Kidney epithelial cell (primary cell): ENCODE measurements around the gene HNRNPM. TPM values are rescaled to one million over a fixed set of nuclear protein-coding genes. Genes with fewer than 3 reads are reported as not detected.

Experiments
- DNase-seq: peaks from one replicate; pipeline ENCODE4 v3.0.0-alpha.2; 2010; ENCODE audit warnings: low read depth
- H3K27me3 ChIP-seq: 2 replicates; pipeline ENCODE4 v1.6.0; 2011; ENCODE audit warnings: low read length; ENCODE audit not compliant: control insufficient read depth, insufficient read depth
- H3K36me3 ChIP-seq: 2 replicates; pipeline ENCODE4 v1.5.1; 2011; ENCODE audit warnings: low read length; ENCODE audit not compliant: control insufficient read depth, insufficient read depth
- H3K4me3 ChIP-seq: 2 replicates; pipeline ENCODE4 v1.5.1; 2011; ENCODE audit warnings: low read depth, mild to moderate bottlenecking, control low read depth, low read length
- total RNA-seq: library from RNA; depleted of rRNA; stranded (reverse); fragments of >200 nt; gene quantifications from 2 replicates; pipeline ENCODE4 v1.2.3, GENCODE V29; 2015
- TF ChIP-seq, protein P1 (sequence below): IDR thresholded peaks from 2 replicates; pipeline ENCODE4 v1.5.1; 2011; ENCODE audit warnings: mild to moderate bottlenecking, moderate library complexity, low read length, control low read depth, inconsistent platforms; ENCODE audit not compliant: insufficient read depth, poor library complexity, severe bottlenecking

The HNRNPM gene
- total RNA-seq, 1 donor from 2014 or later, result 115 TPM

- no peak for DNase-seq
- Histone ChIP-seq H3K27me3 (no peaks in the 10 kb centered on the region), H3K4me3 (no peak overlapping the region), H3K36me3 (peaks cover 2% of the 10 kb centered on the region)
- TF ChIP-seq, protein P1, sequence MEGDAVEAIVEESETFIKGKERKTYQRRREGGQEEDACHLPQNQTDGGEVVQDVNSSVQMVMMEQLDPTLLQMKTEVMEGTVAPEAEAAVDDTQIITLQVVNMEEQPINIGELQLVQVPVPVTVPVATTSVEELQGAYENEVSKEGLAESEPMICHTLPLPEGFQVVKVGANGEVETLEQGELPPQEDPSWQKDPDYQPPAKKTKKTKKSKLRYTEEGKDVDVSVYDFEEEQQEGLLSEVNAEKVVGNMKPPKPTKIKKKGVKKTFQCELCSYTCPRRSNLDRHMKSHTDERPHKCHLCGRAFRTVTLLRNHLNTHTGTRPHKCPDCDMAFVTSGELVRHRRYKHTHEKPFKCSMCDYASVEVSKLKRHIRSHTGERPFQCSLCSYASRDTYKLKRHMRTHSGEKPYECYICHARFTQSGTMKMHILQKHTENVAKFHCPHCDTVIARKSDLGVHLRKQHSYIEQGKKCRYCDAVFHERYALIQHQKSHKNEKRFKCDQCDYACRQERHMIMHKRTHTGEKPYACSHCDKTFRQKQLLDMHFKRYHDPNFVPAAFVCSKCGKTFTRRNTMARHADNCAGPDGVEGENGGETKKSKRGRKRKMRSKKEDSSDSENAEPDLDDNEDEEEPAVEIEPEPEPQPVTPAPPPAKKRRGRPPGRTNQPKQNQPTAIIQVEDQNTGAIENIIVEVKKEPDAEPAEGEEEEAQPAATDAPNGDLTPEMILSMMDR, result no peak
These were observed 46.8 kb downstream of the HNRNPM start for GRCh38 chr19:8491574-8491973.

DNA sequence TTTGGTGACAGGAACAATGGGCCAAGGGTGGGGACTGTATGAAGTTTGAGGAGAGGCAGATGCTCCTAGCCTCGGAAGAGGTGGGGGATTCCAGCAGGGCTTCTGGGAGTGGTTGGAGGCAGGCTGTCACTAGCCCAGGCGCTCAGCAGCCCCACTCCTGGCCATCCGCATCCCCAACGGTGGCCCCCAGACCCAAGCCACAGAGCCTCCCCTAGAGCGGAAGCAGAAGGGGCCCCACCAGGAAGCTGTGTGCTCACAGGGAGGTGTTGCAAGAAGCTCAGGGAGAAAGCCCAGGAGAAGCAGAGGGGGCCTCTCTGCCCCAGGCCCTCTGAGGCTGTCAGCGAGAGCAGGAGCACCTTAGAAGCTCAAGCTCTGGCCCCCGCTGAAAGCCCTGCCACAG, 49.4 kb downstream of the HNRNPM start:
- TF ChIP-seq, protein P1, result no peak
- Histone ChIP-seq H3K4me3 (no peak overlapping the region), H3K36me3 (no peaks in the 10 kb centered on the region), H3K27me3 (no peaks in the 10 kb centered on the region)
- no peak for DNase-seq

- DNase-seq, result no peak
- TF ChIP-seq, protein P1, result no peak
- H3K36me3 ChIP-seq, result no peaks in the 10 kb centered on the region
- H3K27me3 ChIP-seq, result peaks cover 2% of the 10 kb centered on the region
- no peak overlapping the region for H3K4me3 ChIP-seq
These were observed 53.5 kb downstream of the HNRNPM start for GRCh38 chr19:8498295-8498694.

DNA sequence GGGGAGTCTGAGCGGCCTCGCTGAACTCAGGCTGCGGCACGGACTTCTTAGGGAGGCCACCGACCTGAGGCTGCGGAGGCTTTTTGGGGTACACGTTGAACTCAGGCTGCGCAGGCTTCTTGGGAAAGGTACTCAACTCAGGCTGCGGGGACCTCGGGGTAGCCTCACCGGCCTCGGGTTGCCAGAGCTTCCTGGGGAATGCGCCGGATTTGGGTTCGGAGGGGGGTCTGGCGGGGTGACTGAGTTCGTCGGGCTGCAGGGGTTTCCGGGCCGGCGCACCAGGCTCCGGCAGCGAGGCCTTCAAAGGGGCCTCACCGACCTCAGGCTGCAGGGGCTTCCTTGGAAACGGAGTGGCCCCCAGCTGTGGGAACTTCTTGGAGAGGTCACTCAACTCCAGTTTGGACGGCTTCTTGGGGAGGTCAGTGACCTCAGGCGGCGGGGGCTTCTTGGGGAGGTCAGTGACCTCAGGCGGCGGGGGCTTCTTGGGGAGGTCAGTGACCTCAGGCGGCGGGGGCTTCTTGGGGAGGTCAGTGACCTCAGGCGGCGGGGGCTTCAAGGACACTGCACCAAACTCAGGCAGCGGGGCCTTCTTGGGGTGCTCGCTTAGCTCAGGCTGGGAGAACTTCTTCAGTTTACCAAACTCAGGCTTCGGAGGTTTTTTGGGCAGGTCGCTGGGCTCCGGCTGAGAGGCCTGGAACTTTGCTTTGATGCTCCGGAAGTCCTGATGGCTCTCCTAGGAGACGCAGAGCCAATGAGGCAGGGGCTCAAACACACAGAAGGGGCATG, 54.5 kb downstream of the HNRNPM start:
- H3K36me3 ChIP-seq, result no peaks in the 10 kb centered on the region
- no peak overlapping the region for H3K4me3 ChIP-seq
- TF ChIP-seq, protein P1, result no peak
- H3K27me3 ChIP-seq, result peaks cover 2% of the 10 kb centered on the region
- no peak for DNase-seq

DNA sequence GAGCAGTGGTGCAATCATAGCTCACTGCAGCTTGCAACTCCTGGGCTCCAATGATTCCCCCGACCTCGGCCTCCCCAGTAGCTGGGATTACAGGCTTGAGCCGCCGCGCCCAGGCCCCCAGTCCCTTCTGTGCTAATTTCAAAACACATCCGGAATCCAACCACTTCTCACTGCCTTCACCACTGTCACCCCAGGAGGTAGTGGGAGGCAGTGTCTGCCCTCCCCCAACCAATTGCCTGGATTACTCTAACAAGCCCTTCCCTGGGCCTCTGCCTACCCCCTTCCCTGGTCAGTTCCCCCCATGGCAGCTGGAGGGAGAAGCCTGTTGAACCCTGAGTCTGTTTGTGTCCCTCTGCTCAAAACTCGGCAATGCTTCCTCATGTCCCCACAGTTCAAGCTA, 55.4 kb downstream of the HNRNPM start:
- DNase-seq, result no peak
- Histone ChIP-seq H3K4me3 (no peak overlapping the region), H3K36me3 (no peaks in the 10 kb centered on the region), H3K27me3 (peaks cover 2% of the 10 kb centered on the region)
- TF ChIP-seq, protein P1, result no peak

- TF ChIP-seq, protein P1, result no peak
- H3K27me3 ChIP-seq, result peaks cover 2% of the 10 kb centered on the region
- no peaks in the 10 kb centered on the region for H3K36me3 ChIP-seq
- no peak overlapping the region for H3K4me3 ChIP-seq
- DNase-seq, result no peak
These were observed 56.7 kb downstream of the HNRNPM start for GRCh38 chr19:8501516-8501915.
